Measurements from ENCODE around the gene ACSS1. TPM values are rescaled to one million over a fixed set of nuclear protein-coding genes. Genes with fewer than 3 reads are reported as not detected.

Gene ACSS1
- total and polyA plus RNA-seq, 2 of the 8 experiments (the other 6 are each of a cell fraction or from before 2014, with no cell fraction given) = 2.6 to 3.4 TPM

GRCh38 chr20:24959591-24960301 lies 98.2 kb downstream of the ACSS1 start:
- no peak overlapping the region for H2AK5ac ChIP-seq (ENCODE audit: low read depth, low read length)
- no peak overlapping the region for H4K91ac ChIP-seq (replicated peaks; ENCODE audit: insufficient read length, low read length)
- H2BK120ac ChIP-seq (replicated peaks; ENCODE audit: low read depth, low read length) = no peak overlapping the region
- H3K36me3 ChIP-seq (ENCODE audit: control insufficient read depth in 2 of 4, insufficient read depth in 4 of 4, low read length in 3 of 4) = peaks cover 0 to 15% (median 8%) of the 10 kb centered on the region in 4 experiments; a peak in 5 of 8 replicates
- DNase-seq (ENCODE audit: low read depth in 1 of 2, low spot score in 2 of 2) (no peak), FAIRE-seq (no peak)
- no peak overlapping the region for H3K14ac ChIP-seq (ENCODE audit: insufficient read length)
- no peak overlapping the region for H2BK20ac ChIP-seq (ENCODE audit: low read length)
- no peak overlapping the region for H3K27ac ChIP-seq (ENCODE audit: low read depth, low read length)
- H4K8ac ChIP-seq (ENCODE audit: extremely low read depth, insufficient read depth, low read length) = no peak overlapping the region
- H3K9ac ChIP-seq (replicated peaks in 1 of 4; ENCODE audit: extremely low read depth in 1 of 4, low read depth in 3 of 4, low read length in 3 of 4) = no peak overlapping the region
- H2BK15ac ChIP-seq (ENCODE audit: low read length) = no peak overlapping the region
- H2AFZ ChIP-seq (ENCODE audit: low read length) = no peak overlapping the region
- ChIA-PET POLR2A (ENCODE audit: partially characterized antibody) (no interaction called here), CTCF (ENCODE audit: partially characterized antibody) (no interaction called here)
- H3K4ac ChIP-seq (replicated peaks; ENCODE audit: insufficient read length, low read depth, low read length) = no peak overlapping the region
- H3K27me3 ChIP-seq (replicated peaks in 1 of 4; ENCODE audit: control insufficient read depth in 3 of 4, extremely low read depth in 1 of 4, insufficient read depth in 3 of 4, low read length in 3 of 4) = no peaks in the 10 kb centered on the region
- no peak overlapping the region for H3K23ac ChIP-seq (ENCODE audit: insufficient read length)
- no peak overlapping the region for H3K18ac ChIP-seq (ENCODE audit: extremely low read depth, low read length)
- H2BK12ac ChIP-seq (ENCODE audit: low read depth, low read length) = no peak overlapping the region
- peaks cover 0 to 2% of the 10 kb centered on the region in 2 experiments for H4K20me1 ChIP-seq (replicated peaks in 1 of 2; ENCODE audit: control insufficient read depth in 1 of 2, insufficient read depth in 2 of 2, low read length in 2 of 2)
- no peak overlapping the region for H4K5ac ChIP-seq (ENCODE audit: insufficient read length, low read depth, low read length)
- H3K4me3 ChIP-seq (ENCODE audit: extremely low read depth in 1 of 4, insufficient read depth in 2 of 4, low read depth in 3 of 4, low read length in 4 of 4) = no peak overlapping the region
- no peak overlapping the region for H3K56ac ChIP-seq (replicated peaks; ENCODE audit: insufficient read length, low read depth, low read length)
- no peak overlapping the region for H2BK5ac ChIP-seq (ENCODE audit: low read depth, low read length)
- H3K23me2 ChIP-seq (ENCODE audit: low read depth, low read length) = no peaks in the 10 kb centered on the region
- H3K4me2 ChIP-seq (ENCODE audit: insufficient read depth in 1 of 2, low read depth in 2 of 2, low read length in 2 of 2) = no peak overlapping the region
- WGBS, 2 experiments (ENCODE audit: extremely low coverage in 1 of 2, insufficient coverage in 1 of 2, insufficient read length in 1 of 2, insufficient replicate concordance in 2 of 2, low coverage in 1 of 2, low lambda C conversion rate in 2 of 2, missing lambda C conversion rate in 1 of 2) = 92% methylated on average over 12 of the region's 14 CpGs; no CpG with 5 or more reads in 1 of the 2 experiments
- no peaks in the 10 kb centered on the region for H3K9me3 ChIP-seq (ENCODE audit: insufficient read depth in 2 of 2, low read depth in 1 of 2, low read length in 1 of 2)
- H3K79me2 ChIP-seq (ENCODE audit: control insufficient read depth in 1 of 2, insufficient read depth in 2 of 2, low read length in 2 of 2) = no peaks in the 10 kb centered on the region
- H3K79me1 ChIP-seq (ENCODE audit: low read depth, low read length) = no peaks in the 10 kb centered on the region
- H3K4me1 ChIP-seq (replicated peaks in 1 of 4; ENCODE audit: control insufficient read depth in 3 of 4, insufficient read depth in 4 of 4, low read length in 3 of 4) = no peaks in the 10 kb centered on the region
- TF ChIP-seq EZH2 (IDR thresholded peaks at IDR 0.05; ENCODE audit: low read depth, low read length, severe bottlenecking) (no peak), POLR2A (IDR thresholded peaks at IDR 0.05; ENCODE audit: control extremely low read depth in 1 of 2, low read depth in 2 of 2, low read length in 2 of 2) (no peak)
